ENCODE data around the gene ROS1. TPM values are rescaled to one million over a fixed set of nuclear protein-coding genes. Genes with fewer than 3 reads are reported as not detected.

Gene ROS1
- total RNA-seq, 1 donor from 2014 or later, result 163 TPM

DNA sequence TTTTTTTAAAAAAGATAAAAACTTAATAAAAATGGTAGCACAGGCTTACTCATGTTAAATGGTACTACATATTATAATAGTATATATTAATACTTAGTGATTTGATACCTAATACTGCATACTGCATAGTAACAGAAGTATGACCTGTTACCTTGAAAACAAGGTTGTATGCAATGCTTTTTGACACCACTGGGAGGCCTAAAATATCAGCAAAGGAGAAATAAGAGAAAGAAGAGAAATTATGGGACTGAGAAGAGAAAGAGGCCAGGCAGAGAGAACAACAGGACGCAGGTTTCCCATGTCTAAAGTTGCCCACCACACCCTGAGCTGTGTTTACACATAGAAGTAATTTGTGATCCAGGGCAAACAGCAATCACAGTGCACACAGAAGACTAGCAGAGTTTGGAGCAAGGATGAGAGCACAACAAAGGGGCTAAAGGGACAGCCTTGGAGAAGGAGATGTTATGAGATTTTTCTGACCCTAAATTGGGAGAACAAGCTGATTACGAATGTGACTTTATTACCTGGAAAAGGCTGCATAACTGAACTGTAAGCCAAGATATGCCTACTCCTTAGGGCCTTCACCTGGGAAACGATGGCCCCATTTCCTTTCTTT, 73.2 kb downstream of the ROS1 start:
- Histone ChIP-seq H3K9me3 (no peaks in the 10 kb centered on the region), H3K4me1 (no peaks in the 10 kb centered on the region), H3K4me3 (no peak overlapping the region), H3K27ac (no peak overlapping the region), H3K27me3 (no peaks in the 10 kb centered on the region), H3K36me3 (no peaks in the 10 kb centered on the region)
- no peak for TF ChIP-seq CTCF (IDR thresholded peaks at IDR 0.05)
- DNase-seq (no peak), ATAC-seq (peak; percentile 12)
- intact Hi-C loops (cut with DNase I), result no loop called here

- DNase-seq (no peak), ATAC-seq (no peak)
- Histone ChIP-seq H3K9me3 (no peaks in the 10 kb centered on the region), H3K4me3 (no peak overlapping the region), H3K27me3 (no peaks in the 10 kb centered on the region), H3K36me3 (no peaks in the 10 kb centered on the region), H3K27ac (no peak overlapping the region), H3K4me1 (no peaks in the 10 kb centered on the region)
- intact Hi-C loops (cut with DNase I), result no loop called here
- no peak for TF ChIP-seq CTCF (IDR thresholded peaks at IDR 0.05)
Observed at GRCh38 chr6:117351521-117351920, 74.2 kb downstream of the ROS1 start.

GRCh38 chr6:117346142-117346930, 79.4 kb downstream of the ROS1 start:
- H3K27me3 ChIP-seq, result peaks cover 5% of the 10 kb centered on the region
- no peak for ATAC-seq
- intact Hi-C loops (cut with DNase I), result no loop called here
- no peaks in the 10 kb centered on the region for H3K9me3 ChIP-seq
- no peak overlapping the region for H3K4me3 ChIP-seq
- TF ChIP-seq CTCF (IDR thresholded peaks at IDR 0.05), result peak; percentile 56
- H3K27ac ChIP-seq, result no peak overlapping the region
- no peak for DNase-seq
- H3K4me1 ChIP-seq, result no peaks in the 10 kb centered on the region
- H3K36me3 ChIP-seq, result no peaks in the 10 kb centered on the region

DNA sequence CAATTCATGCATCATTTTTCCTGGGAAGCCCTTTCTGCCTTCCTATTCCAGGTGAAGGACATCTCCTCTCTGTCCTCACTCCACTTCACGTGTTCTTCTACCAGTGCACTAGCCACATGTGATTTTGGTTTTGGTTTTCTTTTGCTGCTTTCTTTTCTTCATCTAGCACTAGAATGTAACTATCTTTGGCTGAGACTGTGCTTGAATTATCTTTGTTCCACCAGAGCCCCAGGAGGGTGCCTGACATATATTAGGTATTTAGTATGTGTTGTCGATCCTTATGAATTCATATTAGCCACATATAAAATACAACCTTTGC, 80.5 kb downstream of the ROS1 start:
- no peaks in the 10 kb centered on the region for H3K4me1 ChIP-seq
- TF ChIP-seq CTCF (IDR thresholded peaks at IDR 0.05), result no peak
- H3K27me3 ChIP-seq, result peaks cover 5% of the 10 kb centered on the region
- H3K27ac ChIP-seq, result no peak overlapping the region
- intact Hi-C loops (cut with DNase I), result no loop called here
- H3K4me3 ChIP-seq, result no peak overlapping the region
- DNase-seq, result no peak
- H3K36me3 ChIP-seq, result no peaks in the 10 kb centered on the region
- no peak for ATAC-seq
- H3K9me3 ChIP-seq, result no peaks in the 10 kb centered on the region

GRCh38 chr6:117344444-117345291, 81.1 kb downstream of the ROS1 start:
- H3K4me3 ChIP-seq, result no peak overlapping the region
- H3K36me3 ChIP-seq, result no peaks in the 10 kb centered on the region
- no peak for TF ChIP-seq CTCF (IDR thresholded peaks at IDR 0.05)
- H3K9me3 ChIP-seq, result no peaks in the 10 kb centered on the region
- H3K27ac ChIP-seq, result no peak overlapping the region
- ATAC-seq (peak; percentile 53), DNase-seq (no peak)
- intact Hi-C loops (cut with DNase I), result no loop called here
- no peaks in the 10 kb centered on the region for H3K4me1 ChIP-seq
- peaks cover 5% of the 10 kb centered on the region for H3K27me3 ChIP-seq
